Neural crest cell (in vitro differentiated cells): ENCODE results near the gene ZFYVE26. TPM values are rescaled to one million over a fixed set of nuclear protein-coding genes. Genes with fewer than 3 reads are reported as not detected.

Experiments used
- DNase-seq: peaks from one replicate; pipeline ENCODE4 v3.0.0; 2021; ENCODE audit warnings: low read depth, mixed read lengths, low spot score
- H3K27ac Mint-ChIP-seq: one replicate; pipeline ENCODE4 v1.8.0; 2021; ENCODE audit warnings: mild to moderate bottlenecking, mixed read lengths; ENCODE audit not compliant: unreplicated experiment
- H3K27me3 Mint-ChIP-seq: 2 replicates; pipeline ENCODE4 v1.8.0; 2021; ENCODE audit warnings: low read depth, mild to moderate bottlenecking, mixed read lengths
- H3K36me3 Mint-ChIP-seq: 2 replicates; pipeline ENCODE4 v1.8.0; 2021; ENCODE audit warnings: low read depth, mild to moderate bottlenecking, mixed read lengths
- H3K4me1 Mint-ChIP-seq: 2 replicates; pipeline ENCODE4 v1.8.0; 2021; ENCODE audit warnings: mixed read lengths
- H3K4me3 Mint-ChIP-seq: one replicate; pipeline ENCODE4 v1.8.0; 2021; ENCODE audit warnings: mild to moderate bottlenecking, mixed read lengths
- H3K9me3 Mint-ChIP-seq: 2 replicates; pipeline ENCODE4 v1.8.0; 2021; ENCODE audit warnings: mixed read lengths
- total RNA-seq: library from RNA; stranded (reverse); gene quantifications from 2 replicates; pipeline ENCODE4 v1.2.1, GENCODE V29; 2021
- TF ChIP-seq, protein P1 (sequence below): fragments of 200-600 bp; sonication (generic); conservative IDR thresholded peaks from 2 replicates; pipeline ENCODE4 v1.5.0; 2021; ENCODE audit warnings: antibody characterized with exemption, mild to moderate bottlenecking

The ZFYVE26 gene
- total RNA-seq, 1 donor from 2014 or later = 24.3 TPM

DNA sequence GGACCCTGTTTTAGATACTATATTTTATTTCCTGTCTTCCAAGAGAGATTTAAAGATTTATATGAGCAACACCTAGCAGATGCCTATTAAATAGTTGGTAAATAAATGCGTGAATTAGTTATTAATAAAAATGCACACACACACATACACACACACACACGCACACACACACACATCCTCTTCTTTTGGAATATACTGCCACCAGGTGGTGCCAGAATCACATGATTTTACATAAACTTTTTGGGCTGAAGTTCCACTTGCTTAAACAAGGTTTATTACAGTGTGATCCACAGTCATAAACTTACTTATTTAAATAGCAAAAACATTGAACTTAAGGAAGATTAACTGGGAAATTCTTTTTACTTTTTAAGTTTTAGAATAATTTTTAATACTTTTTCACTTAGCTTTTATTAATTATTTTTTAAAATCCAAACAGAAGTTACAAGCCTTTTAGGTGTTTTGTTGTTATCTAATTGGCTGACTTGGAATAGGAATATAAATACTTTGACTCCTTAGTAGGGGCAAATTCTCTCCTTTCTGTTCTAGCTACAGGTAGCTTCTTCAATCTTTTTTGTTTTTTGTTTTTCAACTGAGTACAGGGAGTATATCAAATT is 20.7 kb upstream of the ZFYVE26 start:
- DNase-seq = peak; percentile 47
- Mint-ChIP-seq H3K27me3 (no peaks in the 10 kb centered on the region), H3K27ac (no peak overlapping the region), H3K4me3 (no peak overlapping the region), H3K36me3 (peaks cover 7% of the 10 kb centered on the region), H3K9me3 (no peaks in the 10 kb centered on the region), H3K4me1 (no peaks in the 10 kb centered on the region)
- TF ChIP-seq, protein P1, sequence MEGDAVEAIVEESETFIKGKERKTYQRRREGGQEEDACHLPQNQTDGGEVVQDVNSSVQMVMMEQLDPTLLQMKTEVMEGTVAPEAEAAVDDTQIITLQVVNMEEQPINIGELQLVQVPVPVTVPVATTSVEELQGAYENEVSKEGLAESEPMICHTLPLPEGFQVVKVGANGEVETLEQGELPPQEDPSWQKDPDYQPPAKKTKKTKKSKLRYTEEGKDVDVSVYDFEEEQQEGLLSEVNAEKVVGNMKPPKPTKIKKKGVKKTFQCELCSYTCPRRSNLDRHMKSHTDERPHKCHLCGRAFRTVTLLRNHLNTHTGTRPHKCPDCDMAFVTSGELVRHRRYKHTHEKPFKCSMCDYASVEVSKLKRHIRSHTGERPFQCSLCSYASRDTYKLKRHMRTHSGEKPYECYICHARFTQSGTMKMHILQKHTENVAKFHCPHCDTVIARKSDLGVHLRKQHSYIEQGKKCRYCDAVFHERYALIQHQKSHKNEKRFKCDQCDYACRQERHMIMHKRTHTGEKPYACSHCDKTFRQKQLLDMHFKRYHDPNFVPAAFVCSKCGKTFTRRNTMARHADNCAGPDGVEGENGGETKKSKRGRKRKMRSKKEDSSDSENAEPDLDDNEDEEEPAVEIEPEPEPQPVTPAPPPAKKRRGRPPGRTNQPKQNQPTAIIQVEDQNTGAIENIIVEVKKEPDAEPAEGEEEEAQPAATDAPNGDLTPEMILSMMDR = peak; percentile 83

DNA sequence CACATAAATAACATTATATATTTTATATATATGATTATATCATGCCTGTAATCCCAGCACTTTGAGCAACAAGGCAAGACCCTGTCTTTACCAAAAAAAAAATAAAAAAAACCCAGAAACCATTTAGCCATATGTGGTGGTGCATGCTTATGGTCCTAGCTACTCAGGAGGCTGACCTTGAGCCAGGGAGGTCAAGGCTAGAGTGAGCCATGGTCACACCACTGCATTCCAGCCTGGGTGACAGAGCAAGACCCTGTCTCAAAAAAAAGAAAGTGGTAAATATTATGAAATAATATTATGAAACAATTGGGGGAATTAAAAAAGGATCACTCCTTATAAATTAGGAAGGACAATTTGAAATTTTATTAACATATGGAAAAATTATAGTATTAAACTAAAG is 19.2 kb upstream of the ZFYVE26 start:
- DNase-seq = no peak
- Mint-ChIP-seq H3K27ac (no peak overlapping the region), H3K27me3 (no peaks in the 10 kb centered on the region), H3K4me1 (no peaks in the 10 kb centered on the region), H3K36me3 (peaks cover 4% of the 10 kb centered on the region), H3K4me3 (no peak overlapping the region), H3K9me3 (no peaks in the 10 kb centered on the region)
- TF ChIP-seq, protein P1 = no peak

DNA sequence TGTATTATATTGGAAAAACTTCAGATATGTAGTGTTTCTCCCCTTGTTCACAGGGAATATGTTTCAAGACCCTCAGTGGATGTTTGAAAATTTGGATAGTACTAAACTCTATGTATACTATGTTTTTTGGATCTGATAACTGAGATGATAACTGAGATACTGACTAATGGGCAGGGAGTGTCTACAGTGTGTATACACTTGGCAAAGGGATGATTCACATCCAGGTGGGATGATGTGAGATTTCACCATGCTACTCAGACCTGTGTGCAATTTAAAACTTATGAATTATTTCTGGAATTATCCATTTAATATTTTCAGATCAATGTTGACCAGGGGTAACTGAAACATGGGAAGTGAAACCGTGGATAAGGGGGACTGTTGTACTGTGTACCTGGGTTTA is 17.0 kb upstream of the ZFYVE26 start:
- Mint-ChIP-seq H3K36me3 (peaks cover 8% of the 10 kb centered on the region), H3K9me3 (peaks cover 3% of the 10 kb centered on the region), H3K27ac (no peak overlapping the region), H3K4me1 (no peaks in the 10 kb centered on the region), H3K27me3 (no peaks in the 10 kb centered on the region), H3K4me3 (no peak overlapping the region)
- TF ChIP-seq, protein P1 = no peak
- no peak for DNase-seq

DNA sequence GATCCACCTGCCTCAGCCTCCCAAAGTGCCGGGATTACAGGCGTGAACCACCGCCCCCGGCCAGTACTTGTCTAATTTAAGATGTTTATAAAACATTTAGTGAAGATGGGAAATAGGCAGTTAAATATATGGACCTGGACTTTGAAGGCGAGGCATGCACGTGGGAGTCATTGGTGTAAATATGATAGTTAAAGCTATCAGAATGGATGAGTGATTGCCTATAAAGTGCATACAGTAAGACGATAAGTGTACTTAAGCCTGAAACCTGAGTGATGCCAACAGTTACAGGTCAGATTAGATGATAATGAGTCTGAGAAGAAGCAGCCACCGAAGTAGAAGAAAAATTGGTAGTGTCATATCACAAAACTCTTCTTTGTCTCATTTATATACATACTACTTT is 14.7 kb upstream of the ZFYVE26 start:
- Mint-ChIP-seq H3K27ac (no peak overlapping the region), H3K4me3 (no peak overlapping the region), H3K9me3 (peaks cover 4% of the 10 kb centered on the region), H3K27me3 (no peaks in the 10 kb centered on the region), H3K36me3 (peaks cover 19% of the 10 kb centered on the region), H3K4me1 (no peaks in the 10 kb centered on the region)
- TF ChIP-seq, protein P1 = no peak
- no peak for DNase-seq

DNA sequence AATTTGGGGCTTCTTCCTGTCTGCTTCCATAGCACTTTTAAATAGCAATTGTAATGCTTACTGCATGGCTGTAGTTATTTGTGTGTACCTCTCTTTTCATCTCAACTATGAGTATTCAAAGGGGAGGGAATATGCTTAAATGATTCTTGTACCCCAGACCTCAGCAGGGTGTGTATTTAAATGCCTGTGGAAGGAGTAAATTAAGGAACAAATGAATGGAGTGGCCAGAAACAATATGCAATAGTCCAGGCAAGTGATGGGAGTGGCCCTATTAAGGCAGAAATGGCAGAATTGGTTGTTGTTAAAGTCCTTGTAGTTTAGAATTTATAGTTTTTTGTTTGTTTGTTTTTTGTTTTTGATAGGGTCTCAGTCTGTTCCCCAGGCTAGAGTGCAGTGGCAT is 4.7 kb upstream of the ZFYVE26 start:
- H3K27ac Mint-ChIP-seq = no peak overlapping the region
- H3K4me1 Mint-ChIP-seq = peaks cover 32% of the 10 kb centered on the region
- peak overlapping the region; percentile 97 for H3K4me3 Mint-ChIP-seq
- no peaks in the 10 kb centered on the region for H3K36me3 Mint-ChIP-seq
- H3K9me3 Mint-ChIP-seq = no peaks in the 10 kb centered on the region
- TF ChIP-seq, protein P1 = no peak
- no peaks in the 10 kb centered on the region for H3K27me3 Mint-ChIP-seq
- DNase-seq = no peak
